SK-N-SH treated with all-trans-retinoic acid at 6 μM for 48 hours (cell line): Measurements from ENCODE around the gene RAET1E.

ENCODE experiments used
- CREB5 ChIP-seq: fragments of 250-450 bp; sonication (Bioruptor Pico); IDR thresholded peaks from 2 replicates; pipeline ENCODE4 v1.5.1; 2020; ENCODE audit warnings: low read depth, mild to moderate bottlenecking, moderate library complexity
- CSDC2 ChIP-seq: fragments of 250-450 bp; sonication (Bioruptor Pico); IDR thresholded peaks from 2 replicates; pipeline ENCODE4 v1.5.0; 2020; ENCODE audit warnings: mild to moderate bottlenecking, moderate library complexity
- CSRNP3 ChIP-seq: fragments of 250-450 bp; sonication (Bioruptor Pico); IDR thresholded peaks from 2 replicates; pipeline ENCODE4 v1.5.1; 2021; ENCODE audit warnings: mild to moderate bottlenecking, moderate library complexity
- GLIS3 ChIP-seq: fragments of 250-450 bp; sonication (Bioruptor Pico); IDR thresholded peaks from 2 replicates; pipeline ENCODE4 v1.5.0; 2020; ENCODE audit warnings: mild to moderate bottlenecking, moderate library complexity
- OSR1 ChIP-seq: fragments of 250-450 bp; sonication (Bioruptor Pico); IDR thresholded peaks from 2 replicates; pipeline ENCODE4 v1.8.0; 2022; ENCODE audit warnings: moderate library complexity, mild to moderate bottlenecking, inconsistent platforms
- POU6F1 ChIP-seq: fragments of 250-450 bp; sonication (Bioruptor Pico); IDR thresholded peaks from 2 replicates; pipeline ENCODE4 v1.8.0; 2021; ENCODE audit warnings: low read depth, mild to moderate bottlenecking, moderate library complexity, borderline replicate concordance
- PPARA ChIP-seq: fragments of 250-450 bp; sonication (Bioruptor Pico); IDR thresholded peaks from 2 replicates; pipeline ENCODE4 v1.5.0; 2020; ENCODE audit warnings: mild to moderate bottlenecking, borderline replicate concordance
- SNAI2 ChIP-seq: fragments of 250-450 bp; sonication (Bioruptor Pico); IDR thresholded peaks from 2 replicates; pipeline ENCODE4 v1.5.0; 2020; ENCODE audit warnings: mild to moderate bottlenecking, moderate library complexity
- ZFP3 ChIP-seq: fragments of 250-450 bp; sonication (Bioruptor Pico); IDR thresholded peaks from 2 replicates; pipeline ENCODE4 v1.5.0; 2020; ENCODE audit warnings: mild to moderate bottlenecking, moderate library complexity
- ZFP30 ChIP-seq: fragments of 450-650 bp; formaldehyde crosslinking; IDR thresholded peaks from 2 replicates; pipeline ENCODE4 v1.5.0; 2022; ENCODE audit warnings: mild to moderate bottlenecking, moderate library complexity
- ZNF8 ChIP-seq: fragments of 450-650 bp; formaldehyde crosslinking; IDR thresholded peaks from 2 replicates; pipeline ENCODE4 v1.5.0; 2020; ENCODE audit warnings: mild to moderate bottlenecking, moderate library complexity
- TF ChIP-seq, protein P1 (sequence below): fragments of 250-450 bp; sonication (Bioruptor Pico); IDR thresholded peaks from 2 replicates; pipeline ENCODE4 v1.8.0; 2020; ENCODE audit warnings: mild to moderate bottlenecking, moderate library complexity, borderline replicate concordance

DNA sequence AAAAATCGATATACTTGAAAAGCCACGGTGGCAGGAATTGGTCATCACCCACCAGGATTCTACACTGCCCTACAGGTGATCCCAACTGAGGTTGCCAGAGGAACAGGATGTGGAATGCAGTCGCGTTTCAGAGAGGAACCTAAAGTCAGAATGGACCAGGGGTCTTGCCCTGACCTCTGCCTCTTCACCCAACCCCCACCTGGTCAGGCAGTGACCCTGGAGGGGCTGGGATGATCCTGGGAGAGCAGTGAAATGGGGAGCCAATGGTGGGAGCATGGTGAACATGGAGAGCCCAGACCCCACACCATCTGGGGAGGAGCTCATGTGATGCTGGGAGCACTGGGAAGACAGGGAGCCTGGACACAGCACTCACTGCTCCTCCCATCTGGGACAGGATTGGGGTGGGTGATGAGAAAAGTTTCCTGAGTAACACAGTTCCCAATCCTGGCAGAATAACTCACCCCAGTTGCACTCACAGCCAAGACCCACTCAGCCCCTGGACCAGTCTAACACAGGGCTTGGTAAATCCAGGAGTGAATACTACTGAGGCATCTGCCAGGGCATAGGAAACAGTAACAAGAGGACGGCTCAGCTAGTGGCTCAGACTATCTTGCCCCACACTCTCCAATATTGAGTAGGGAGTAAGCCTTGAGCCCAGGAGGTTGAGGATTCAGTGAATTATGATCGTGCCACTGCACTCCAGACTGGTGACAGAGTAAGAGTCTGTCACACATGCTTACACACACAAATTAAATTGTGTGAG, 42.2 kb upstream of the RAET1E start:
- no peak for TF ChIP-seq ZFP3 (CRISPR knock-in tag)
- TF ChIP-seq GLIS3 (CRISPR knock-in tag): no peak
- TF ChIP-seq OSR1 (CRISPR knock-in tag): no peak
- TF ChIP-seq CSRNP3 (CRISPR knock-in tag): no peak
- TF ChIP-seq PPARA: no peak
- TF ChIP-seq ZNF8 (CRISPR knock-in tag): no peak
- TF ChIP-seq, protein P1, sequence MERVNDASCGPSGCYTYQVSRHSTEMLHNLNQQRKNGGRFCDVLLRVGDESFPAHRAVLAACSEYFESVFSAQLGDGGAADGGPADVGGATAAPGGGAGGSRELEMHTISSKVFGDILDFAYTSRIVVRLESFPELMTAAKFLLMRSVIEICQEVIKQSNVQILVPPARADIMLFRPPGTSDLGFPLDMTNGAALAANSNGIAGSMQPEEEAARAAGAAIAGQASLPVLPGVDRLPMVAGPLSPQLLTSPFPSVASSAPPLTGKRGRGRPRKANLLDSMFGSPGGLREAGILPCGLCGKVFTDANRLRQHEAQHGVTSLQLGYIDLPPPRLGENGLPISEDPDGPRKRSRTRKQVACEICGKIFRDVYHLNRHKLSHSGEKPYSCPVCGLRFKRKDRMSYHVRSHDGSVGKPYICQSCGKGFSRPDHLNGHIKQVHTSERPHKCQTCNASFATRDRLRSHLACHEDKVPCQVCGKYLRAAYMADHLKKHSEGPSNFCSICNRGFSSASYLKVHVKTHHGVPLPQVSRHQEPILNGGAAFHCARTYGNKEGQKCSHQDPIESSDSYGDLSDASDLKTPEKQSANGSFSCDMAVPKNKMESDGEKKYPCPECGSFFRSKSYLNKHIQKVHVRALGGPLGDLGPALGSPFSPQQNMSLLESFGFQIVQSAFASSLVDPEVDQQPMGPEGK: no peak
- TF ChIP-seq CSDC2 (CRISPR knock-in tag): no peak
- no peak for TF ChIP-seq POU6F1
- TF ChIP-seq CREB5 (CRISPR knock-in tag): no peak
- TF ChIP-seq ZFP30 (CRISPR knock-in tag): no peak
- TF ChIP-seq SNAI2 (CRISPR knock-in tag): no peak
